HG02571 (cell line): ENCODE measurements around the gene PDGFC.
"Not testable (repeated sequence)": the region's sequence is repeated elsewhere in the genome, so short reads cannot be mapped to it uniquely, and the experiment has no call there.

ENCODE experiments used
- ATAC-seq: cut with Tn5 transposase; IDR thresholded peaks from one replicate; pipeline ENCODE4 v1.9.1; 2021; ENCODE audit warnings: mild to moderate bottlenecking, moderate library complexity; ENCODE audit not compliant: unreplicated experiment

The PDGFC gene

DNA sequence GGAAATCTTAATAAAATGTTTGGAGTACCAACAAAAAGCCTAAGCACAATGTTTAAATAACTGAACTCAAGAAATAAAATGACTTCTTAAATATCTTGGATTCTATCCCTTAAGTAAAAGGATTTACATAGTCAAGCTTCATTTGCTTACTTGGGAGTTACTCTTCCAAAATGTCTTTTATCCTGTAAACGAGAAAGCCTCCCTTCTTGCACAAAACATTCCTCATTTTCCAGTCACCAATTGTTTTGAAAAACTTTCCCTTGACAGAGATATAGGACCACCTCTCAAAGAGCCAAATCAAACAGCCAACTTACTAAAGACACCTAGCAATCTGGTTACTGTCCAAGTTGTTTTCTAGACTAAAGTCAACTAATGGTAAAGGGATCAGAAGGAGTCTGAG lies 18.6 kb downstream of the PDGFC start:
- no peak for ATAC-seq

GRCh38 chr4:156952078-156952759 lies 19.4 kb downstream of the PDGFC start:
- no peak for ATAC-seq

- no peak for ATAC-seq
Measured at GRCh38 chr4:156950948-156951347, 20.7 kb downstream of the PDGFC start.

GRCh38 chr4:156950090-156950489 lies 21.5 kb downstream of the PDGFC start:
- ATAC-seq = no peak

GRCh38 chr4:156949373-156949814 lies 22.2 kb downstream of the PDGFC start:
- ATAC-seq = no peak

DNA sequence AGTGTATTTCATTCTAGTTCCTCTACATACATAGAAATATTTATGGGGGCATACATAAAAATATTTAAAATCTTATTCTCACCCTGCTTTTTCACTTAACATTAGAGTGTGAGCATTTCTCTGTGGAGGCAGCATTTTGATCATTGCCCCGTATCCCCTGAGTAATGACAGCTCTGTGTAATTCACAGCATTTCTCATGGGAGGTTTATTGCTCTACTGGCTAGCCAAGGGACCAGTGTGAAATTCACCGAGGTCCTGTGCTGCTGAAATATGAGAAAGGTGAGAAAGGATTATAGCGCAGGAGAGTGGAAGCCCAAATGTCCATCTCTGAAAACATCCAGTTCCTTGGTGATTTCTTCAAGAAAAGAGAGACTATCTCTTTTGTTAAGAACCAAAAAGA lies 22.9 kb downstream of the PDGFC start:
- no peak for ATAC-seq

- no peak for ATAC-seq
Measured at GRCh38 chr4:156948133-156948532, 23.5 kb downstream of the PDGFC start.

GRCh38 chr4:156946516-156947424 lies 24.8 kb downstream of the PDGFC start:
- ATAC-seq = no peak

DNA sequence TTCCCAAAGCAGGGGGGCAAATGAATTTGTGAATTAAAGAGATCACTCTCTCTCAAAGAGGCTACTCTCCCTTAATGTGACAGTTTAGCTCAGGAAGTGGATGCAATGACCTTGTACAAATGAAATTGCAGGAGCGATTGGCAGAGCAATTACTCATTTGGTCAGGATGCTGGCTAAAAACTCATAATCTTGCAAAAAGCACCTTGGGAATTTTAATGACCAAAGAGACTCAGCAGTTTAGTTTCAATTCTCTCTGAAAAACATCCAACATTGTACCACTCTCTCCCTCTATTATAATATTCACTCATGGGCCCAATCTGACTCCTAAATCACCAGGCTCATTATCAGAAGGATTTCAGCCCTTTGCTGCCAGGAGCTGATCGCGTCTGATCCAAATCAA lies 26.1 kb downstream of the PDGFC start:
- ATAC-seq = no peak

- no peak for ATAC-seq
Measured at GRCh38 chr4:156942991-156943390, 28.6 kb downstream of the PDGFC start.

- ATAC-seq = no peak
Measured at GRCh38 chr4:156941940-156942548, 29.6 kb downstream of the PDGFC start.

DNA sequence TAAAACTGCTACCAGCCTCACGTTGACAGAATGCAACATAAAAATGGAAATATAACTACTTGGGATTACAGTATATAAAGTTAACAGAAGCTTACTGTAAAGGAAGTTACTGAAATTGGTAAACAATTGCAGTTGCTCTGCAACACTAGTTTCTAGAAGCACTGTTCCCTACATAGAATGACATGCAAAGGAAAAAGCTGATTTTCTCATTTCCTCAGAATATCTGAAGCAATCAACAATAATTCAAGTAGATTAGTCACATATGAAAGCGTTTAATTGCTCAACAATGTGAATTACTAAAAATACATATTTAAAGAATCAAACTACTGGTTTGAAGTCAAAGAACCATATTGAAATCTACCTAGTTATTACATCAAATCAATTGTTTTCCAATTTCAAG lies 31.8 kb downstream of the PDGFC start:
- no peak for ATAC-seq

- ATAC-seq = no peak
Measured at GRCh38 chr4:156939139-156939538, 32.5 kb downstream of the PDGFC start.

DNA sequence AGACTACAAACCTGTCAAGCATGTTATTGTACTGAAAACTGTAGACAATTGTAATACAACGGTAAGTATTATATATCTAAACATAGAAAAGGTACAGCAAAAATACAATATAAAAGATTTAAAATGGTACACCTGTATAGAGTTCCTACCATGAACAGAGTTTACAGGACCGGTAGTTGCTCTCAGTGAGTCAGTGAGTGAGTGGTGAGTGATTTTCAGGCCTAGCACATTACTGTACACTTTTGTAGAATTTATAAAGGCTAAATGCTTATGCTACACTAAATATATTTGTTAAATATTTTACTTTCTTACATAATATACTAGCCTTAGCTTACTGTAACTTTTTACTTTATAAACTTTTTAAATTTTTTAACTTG lies 37.4 kb downstream of the PDGFC start:
- ATAC-seq = no peak

DNA sequence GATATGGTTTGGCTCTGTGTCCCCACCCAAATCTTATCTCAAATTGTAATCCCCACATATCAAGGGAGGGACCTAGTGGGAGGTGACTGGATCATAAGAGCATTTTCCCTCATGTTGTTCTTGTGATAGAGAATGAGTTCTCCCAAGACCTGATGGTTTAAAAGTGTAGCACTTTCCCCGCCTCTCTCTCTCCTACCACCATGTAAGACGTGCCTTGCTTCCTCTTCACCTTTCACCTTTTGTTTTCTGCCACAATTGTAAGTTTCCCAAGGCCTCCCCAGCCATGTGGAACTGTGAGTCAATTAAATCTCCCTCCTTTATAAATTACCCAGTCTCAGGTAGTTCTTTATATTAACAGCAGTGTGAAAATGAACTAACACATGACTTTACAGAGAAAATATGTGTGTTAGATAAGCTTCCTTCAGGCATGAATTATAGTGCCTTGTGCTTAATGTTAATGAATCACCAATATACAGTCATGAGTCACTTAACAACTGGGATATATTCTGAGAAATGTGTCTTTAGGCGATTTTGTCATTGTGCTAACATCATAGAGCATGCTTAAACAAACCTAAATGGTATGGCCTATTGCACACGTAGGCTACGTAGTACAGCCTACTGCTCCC lies 37.9 kb downstream of the PDGFC start:
- ATAC-seq = no peak

DNA sequence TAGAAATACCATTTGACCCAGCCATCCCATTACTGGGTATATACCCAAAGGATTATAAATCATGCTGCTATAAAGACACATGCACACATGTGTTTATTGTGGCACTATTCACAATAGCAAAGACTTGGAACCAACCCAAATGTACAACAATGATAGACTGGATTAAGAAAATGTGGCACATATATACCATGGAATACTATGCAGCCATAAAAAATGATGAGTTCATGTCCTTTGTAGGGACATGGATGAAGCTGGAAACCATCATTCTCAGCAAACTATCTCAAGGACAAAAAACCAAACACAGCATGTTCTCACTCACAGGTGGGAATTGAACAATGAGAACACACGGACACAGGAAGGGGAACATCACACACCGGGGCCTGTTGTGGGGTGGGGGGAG lies 39.2 kb downstream of the PDGFC start:
- not testable (repeated sequence) for ATAC-seq

DNA sequence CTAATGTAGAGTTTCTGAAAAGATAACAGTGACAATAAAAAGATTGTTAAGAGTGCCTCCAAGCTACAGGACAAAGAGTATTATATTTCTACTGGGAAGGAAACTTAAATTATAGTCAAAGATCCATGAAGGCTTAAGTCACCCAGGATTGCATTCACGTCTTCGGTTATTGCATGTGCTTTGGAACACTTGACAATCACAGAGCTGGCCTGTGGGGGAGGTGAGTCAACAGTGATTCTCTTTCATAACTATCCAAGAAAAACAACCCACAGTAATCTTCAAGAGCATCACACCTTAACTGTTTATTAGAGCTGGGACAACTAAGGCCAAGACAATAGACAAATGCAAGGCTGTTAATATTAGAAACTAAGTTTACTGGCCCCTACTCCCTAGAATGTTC lies 40.3 kb downstream of the PDGFC start:
- no peak for ATAC-seq

DNA sequence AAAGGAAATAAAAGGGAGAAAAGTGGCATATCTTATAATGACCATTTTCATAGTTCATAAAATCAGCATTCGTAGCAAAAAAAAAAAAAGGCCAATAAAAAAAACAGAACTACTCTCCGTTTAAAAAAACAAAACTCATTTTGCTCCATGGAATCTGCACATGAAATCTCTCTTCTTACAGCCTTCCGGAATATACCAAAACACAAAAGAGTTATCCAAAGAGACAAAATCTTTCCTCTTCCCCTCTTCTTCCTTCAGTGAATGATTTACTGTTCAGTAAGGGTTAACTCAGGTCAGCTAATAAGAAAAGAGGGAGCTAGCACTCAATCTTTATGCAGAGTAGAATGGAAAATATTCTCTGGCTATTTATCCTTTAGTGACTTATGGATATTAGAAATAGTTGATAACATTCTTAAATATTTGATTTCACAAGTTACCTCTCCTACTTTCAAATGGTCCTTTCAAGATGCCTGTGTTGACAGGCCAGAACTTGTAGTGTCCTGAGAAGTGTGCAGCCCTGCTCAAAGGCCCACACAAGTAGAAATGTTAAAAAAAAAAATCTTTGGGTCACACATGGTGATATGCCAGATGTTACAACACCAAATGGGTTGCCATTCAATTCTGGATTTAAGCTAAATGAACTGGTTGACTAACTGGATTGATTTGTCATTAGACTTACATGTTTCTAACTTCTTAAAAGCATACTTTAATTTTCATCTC lies 42.1 kb downstream of the PDGFC start:
- no peak for ATAC-seq

DNA sequence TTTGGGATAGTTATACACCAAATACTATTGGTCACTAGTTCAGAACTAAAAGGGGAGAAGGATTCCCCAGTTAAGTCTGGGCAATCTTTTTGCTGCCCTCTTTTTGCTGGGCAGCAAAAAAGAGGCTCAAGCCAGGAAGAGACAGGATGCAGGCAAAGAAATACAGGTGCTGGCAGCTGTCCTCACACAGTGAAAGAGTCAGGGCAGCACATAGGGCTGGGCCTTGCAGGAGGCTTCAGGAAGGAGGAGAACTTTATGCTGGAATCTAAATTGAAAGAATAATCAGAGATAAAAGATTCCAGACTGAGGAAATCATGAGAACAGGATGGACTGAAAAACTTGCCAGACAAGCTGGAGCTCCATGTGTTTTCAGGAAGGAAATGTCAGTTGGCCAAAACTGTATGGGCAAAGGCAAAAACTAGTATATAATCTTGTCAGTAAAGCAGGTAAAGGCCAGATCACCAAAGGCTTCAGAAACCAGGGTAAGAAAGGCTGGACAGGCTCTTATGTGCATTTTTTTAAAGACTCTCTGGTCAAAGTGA lies 46.8 kb downstream of the PDGFC start:
- ATAC-seq = no peak

- ATAC-seq = no peak
Measured at GRCh38 chr4:156923525-156923924, 48.1 kb downstream of the PDGFC start.
